Retinal pigment epithelial cell (primary cell): Measurements from ENCODE around the gene STT3B.

Experiments
- DNase-seq: peaks from one replicate; pipeline ENCODE4 v3.0.0-alpha.2; 2010; ENCODE audit warnings: low read depth
- H3K4me3 ChIP-seq: 2 replicates; pipeline ENCODE4 v1.5.1; 2011; ENCODE audit warnings: mild to moderate bottlenecking, low read length, control low read depth, moderate library complexity
- TF ChIP-seq, protein P1 (sequence below): conservative IDR thresholded peaks from 2 replicates; pipeline ENCODE4 v1.5.1; 2011; ENCODE audit warnings: low read depth, low read length, control low read depth, inconsistent platforms

The STT3B gene

DNA sequence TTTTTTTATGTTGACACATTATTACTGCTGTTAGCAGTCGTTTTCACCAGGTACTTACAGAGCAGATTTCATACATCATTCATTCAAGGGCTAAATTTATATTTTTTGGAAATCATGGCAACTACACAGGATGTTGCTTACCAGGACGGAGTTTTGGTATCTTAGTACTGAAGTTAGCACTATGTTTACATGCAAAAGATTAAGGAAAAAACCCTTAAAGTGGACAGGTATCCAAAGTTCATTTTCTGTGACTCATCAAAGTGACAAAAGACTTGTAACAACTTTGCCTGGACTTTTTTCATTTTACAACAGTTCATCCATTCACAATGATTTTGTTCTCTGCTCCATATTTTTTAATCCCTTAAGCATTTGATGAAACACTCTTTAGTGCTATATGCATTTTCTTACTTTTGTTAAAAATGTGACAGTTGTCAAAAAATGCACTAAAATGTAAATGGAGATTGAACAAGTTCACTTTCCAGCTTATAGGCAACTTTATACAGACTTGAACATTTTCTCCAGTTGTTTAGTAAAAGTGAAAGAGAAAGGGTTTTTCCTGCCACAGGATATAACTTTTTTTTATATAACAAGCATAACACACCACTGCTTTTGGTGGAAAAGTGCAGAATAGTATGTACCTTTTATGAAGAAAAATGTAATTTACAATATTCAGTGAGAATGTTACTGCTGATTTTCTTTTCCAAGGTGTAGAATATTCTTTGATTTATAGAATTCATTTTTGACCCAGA is 104.1 kb downstream of the STT3B start:
- DNase-seq, result no peak
- TF ChIP-seq, protein P1, sequence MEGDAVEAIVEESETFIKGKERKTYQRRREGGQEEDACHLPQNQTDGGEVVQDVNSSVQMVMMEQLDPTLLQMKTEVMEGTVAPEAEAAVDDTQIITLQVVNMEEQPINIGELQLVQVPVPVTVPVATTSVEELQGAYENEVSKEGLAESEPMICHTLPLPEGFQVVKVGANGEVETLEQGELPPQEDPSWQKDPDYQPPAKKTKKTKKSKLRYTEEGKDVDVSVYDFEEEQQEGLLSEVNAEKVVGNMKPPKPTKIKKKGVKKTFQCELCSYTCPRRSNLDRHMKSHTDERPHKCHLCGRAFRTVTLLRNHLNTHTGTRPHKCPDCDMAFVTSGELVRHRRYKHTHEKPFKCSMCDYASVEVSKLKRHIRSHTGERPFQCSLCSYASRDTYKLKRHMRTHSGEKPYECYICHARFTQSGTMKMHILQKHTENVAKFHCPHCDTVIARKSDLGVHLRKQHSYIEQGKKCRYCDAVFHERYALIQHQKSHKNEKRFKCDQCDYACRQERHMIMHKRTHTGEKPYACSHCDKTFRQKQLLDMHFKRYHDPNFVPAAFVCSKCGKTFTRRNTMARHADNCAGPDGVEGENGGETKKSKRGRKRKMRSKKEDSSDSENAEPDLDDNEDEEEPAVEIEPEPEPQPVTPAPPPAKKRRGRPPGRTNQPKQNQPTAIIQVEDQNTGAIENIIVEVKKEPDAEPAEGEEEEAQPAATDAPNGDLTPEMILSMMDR, result no peak

DNA sequence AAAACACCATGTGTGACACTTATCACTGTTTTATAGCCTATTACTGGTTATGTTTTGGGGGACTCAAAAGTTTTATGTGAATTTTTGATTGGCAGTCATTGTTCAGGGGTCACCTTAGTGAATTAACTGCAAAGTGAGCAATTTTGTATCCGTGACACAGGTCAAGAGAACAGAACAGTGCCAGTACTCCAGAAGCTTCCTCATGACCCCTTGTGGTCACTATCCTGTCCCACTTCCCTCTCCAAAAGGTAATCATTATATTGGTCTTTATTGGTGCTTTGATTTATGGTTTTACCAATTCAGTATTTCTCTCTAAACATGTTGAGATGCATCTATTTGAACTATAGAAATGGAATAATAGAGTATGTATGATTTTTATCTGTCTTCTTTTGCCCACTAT is 107.1 kb downstream of the STT3B start:
- H3K4me3 ChIP-seq, result no peak overlapping the region
- no peak for DNase-seq
- TF ChIP-seq, protein P1, result no peak

More for the DNA sequence above, 104.1 kb downstream of the STT3B start:
- H3K4me3 ChIP-seq, result no peak overlapping the region

DNA sequence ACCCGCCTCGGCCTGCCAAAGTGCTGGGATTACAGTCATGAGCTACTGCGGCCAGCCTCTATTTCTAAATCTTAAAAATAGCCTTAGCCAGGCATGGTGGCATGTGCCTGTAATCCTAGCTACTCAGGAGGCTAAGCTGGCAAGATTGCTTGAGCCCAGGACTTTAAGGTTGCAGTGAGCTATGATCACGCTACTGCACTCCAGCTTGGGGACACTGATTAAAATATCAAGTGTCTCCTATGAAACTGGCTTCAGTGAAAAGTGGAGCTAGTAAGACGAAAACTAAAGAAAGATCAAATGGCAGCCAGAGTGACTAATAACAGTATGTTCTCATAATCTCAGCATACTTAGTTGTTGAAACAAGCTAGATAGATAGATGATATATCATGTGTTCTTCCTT is 112.5 kb downstream of the STT3B start:
- no peak for DNase-seq
- no peak overlapping the region for H3K4me3 ChIP-seq
- TF ChIP-seq, protein P1, result no peak

DNA sequence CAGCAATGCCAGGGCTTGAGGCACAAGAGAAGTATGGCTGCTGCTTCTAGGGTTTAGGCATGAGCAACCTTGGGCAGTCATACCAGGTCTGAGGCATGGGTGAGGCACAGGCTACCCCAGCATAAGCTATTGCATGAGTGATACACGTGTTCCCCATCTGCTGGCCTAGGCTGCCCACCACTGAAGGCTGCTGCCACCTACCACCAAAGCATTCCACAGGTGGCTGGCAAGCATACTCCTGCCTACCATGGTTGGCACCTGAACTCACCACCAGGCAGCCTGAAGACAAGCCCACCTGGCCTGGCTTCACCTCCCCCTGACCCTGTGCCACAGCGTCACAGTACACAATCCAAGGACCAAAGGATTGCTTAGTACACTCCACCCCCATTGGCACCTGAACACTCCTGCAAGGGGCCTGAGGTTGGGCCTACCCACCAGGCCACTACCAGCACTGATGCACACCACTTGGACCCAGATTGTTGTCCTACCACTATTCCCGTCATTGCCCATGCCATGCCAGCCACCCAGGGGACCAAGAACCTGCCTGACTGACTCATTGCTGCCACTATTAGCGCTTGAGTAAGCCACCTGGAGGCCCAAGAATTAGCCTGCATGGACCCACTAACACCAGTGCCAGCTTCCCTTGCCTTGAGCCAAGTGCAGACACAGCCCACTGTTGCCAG is 115.7 kb downstream of the STT3B start:
- no peak for DNase-seq
- TF ChIP-seq, protein P1, result no peak
- no peak overlapping the region for H3K4me3 ChIP-seq

DNA sequence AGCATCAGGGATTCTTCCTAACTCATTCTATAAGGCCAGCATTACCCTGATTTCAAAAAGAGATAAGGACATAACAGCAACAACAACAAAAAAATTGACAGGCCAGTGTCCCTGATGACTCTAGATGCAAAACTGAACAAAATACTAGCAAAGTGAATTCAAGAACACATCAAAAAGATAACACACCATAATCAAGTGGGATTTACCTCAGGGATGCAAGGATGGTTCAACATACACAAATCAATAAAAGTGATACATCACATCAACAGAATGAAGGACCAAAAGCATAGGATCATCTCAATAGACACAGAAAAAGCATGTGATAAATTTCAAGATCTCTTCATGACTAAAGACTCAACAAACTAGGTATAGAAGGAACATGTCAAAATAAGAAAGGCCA is 119.6 kb downstream of the STT3B start:
- TF ChIP-seq, protein P1, result no peak
- DNase-seq, result no peak
- H3K4me3 ChIP-seq, result no peak overlapping the region

DNA sequence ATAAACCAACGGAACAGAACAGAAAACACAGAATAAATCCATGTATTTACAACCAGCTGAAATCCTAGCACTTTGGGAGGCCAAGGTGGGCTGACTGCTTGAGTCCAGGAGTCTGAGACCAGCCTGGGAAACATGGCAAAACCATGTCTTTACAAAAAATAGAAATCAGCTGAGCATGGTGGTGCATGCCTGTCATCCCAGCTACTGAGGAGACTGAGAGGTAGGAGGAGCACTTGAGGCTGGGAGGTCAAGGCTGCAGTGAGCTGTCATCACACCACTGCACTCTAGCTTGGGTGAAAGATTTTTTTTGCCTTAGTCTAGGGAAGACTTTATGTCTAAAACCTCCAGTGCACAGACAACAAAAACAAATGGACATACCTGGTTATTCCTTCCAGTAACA is 120.7 kb downstream of the STT3B start:
- no peak for DNase-seq
- no peak overlapping the region for H3K4me3 ChIP-seq
- TF ChIP-seq, protein P1, result no peak

DNA sequence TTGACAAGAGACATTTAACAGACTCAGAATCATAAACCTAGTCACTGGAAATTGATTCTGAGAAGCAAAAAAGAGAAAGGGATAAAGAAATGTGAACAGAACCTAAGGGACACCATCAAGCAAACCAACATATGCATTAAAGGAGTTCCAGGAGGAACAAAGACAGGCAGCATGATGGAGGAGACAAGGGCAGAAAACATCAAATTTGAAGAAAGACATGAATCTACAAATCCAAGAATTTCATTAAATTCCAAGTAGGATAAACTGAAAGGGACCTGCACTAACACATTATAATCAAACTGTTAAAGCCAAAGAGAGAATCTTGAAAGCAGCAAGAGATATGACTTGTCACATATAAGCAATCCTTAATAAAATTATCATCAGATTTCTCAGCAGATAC is 122.3 kb downstream of the STT3B start:
- no peak overlapping the region for H3K4me3 ChIP-seq
- TF ChIP-seq, protein P1, result no peak
- no peak for DNase-seq
